GM23338 (cell line): ENCODE results near the gene HTRA1. TPM values are rescaled to one million over a fixed set of nuclear protein-coding genes. Genes with fewer than 3 reads are reported as not detected.

ENCODE experiments used
- ATAC-seq: fragments of 200-7000 bp; cut with Tn5 transposase; 3 replicates; pipeline ENCODE4 v1.9.1; 2020
- DNase-seq: peaks from one replicate; pipeline ENCODE4 v3.0.0-alpha.2; 2015; ENCODE audit warnings: low spot score
- H2AFZ ChIP-seq: fragments of 200-600 bp; sonication (generic); 2 replicates; pipeline ENCODE4 v1.8.0; 2016; ENCODE audit warnings: antibody characterized with exemption, mild to moderate bottlenecking, moderate library complexity
- H3F3A ChIP-seq: fragments of 200-600 bp; sonication (generic); replicated peaks from 2 replicates; pipeline ENCODE4 v1.8.0; 2017; ENCODE audit warnings: antibody characterized with exemption, mixed run types, low read depth
- H3K27ac ChIP-seq: fragments of 200-600 bp; sonication (generic); 2 replicates; pipeline ENCODE4 v1.6.1; 2016; ENCODE audit warnings: low read depth
- H3K27me3 ChIP-seq: fragments of 200-600 bp; sonication (generic); 2 replicates; pipeline ENCODE4 v1.8.0; 2016; ENCODE audit warnings: mild to moderate bottlenecking, mixed run types, moderate library complexity; ENCODE audit not compliant: insufficient read depth
- H3K36me3 ChIP-seq: fragments of 200-600 bp; sonication (generic); 2 replicates; pipeline ENCODE4 v1.8.0; 2016; ENCODE audit warnings: mild to moderate bottlenecking; ENCODE audit not compliant: insufficient read depth
- H3K4me1 ChIP-seq: fragments of 200-600 bp; sonication (generic); 2 replicates; pipeline ENCODE4 v1.8.0; 2016; ENCODE audit warnings: mild to moderate bottlenecking, moderate library complexity; ENCODE audit not compliant: insufficient read depth
- H3K4me2 ChIP-seq: fragments of 200-600 bp; sonication (generic); 2 replicates; pipeline ENCODE4 v1.7.1; 2017; ENCODE audit warnings: mixed run types
- H3K4me3 ChIP-seq: fragments of 200-600 bp; sonication (generic); 2 replicates; pipeline ENCODE4 v1.6.1; 2016; ENCODE audit warnings: mixed run types
- H3K79me2 ChIP-seq: fragments of 200-600 bp; sonication (generic); replicated peaks from 2 replicates; pipeline ENCODE4 v1.8.0; 2017; ENCODE audit warnings: mild to moderate bottlenecking; ENCODE audit not compliant: insufficient read depth
- H3K9me2 ChIP-seq: fragments of 200-600 bp; sonication (generic); 2 replicates; pipeline ENCODE4 v1.8.0; 2017; ENCODE audit not compliant: insufficient read depth
- H4K20me1 ChIP-seq: fragments of 200-600 bp; sonication (generic); replicated peaks from 2 replicates; pipeline ENCODE4 v1.8.0; 2017; ENCODE audit warnings: mild to moderate bottlenecking; ENCODE audit not compliant: insufficient read depth
- H3K27ac Mint-ChIP-seq: 2 replicates; pipeline ENCODE4 v1.8.0; 2020; ENCODE audit warnings: inconsistent platforms, mild to moderate bottlenecking, moderate library complexity, mixed read lengths
- H3K27me3 Mint-ChIP-seq: 3 replicates; pipeline ENCODE4 v1.8.0; 2022; ENCODE audit warnings: low read depth, mild to moderate bottlenecking, moderate library complexity, mixed read lengths, inconsistent platforms; ENCODE audit not compliant: insufficient read depth, poor library complexity
- H3K36me3 Mint-ChIP-seq: 3 replicates; pipeline ENCODE4 v1.8.0; 2021; ENCODE audit warnings: low read depth, mild to moderate bottlenecking, inconsistent platforms, moderate library complexity, mixed read lengths
- H3K4me1 Mint-ChIP-seq: 3 replicates; pipeline ENCODE4 v1.8.0; 2020; ENCODE audit warnings: mild to moderate bottlenecking, inconsistent platforms, mixed read lengths
- H3K4me3 Mint-ChIP-seq: 3 replicates; pipeline ENCODE4 v1.8.0; 2021; ENCODE audit warnings: moderate library complexity, mild to moderate bottlenecking, inconsistent platforms, mixed read lengths
- H3K9me3 Mint-ChIP-seq: 3 replicates; pipeline ENCODE4 v1.8.0; 2020; ENCODE audit warnings: moderate library complexity, mild to moderate bottlenecking, inconsistent platforms, mixed read lengths
- CREB1 ChIP-seq: fragments of 250-450 bp; sonication (Bioruptor Pico); IDR thresholded peaks from 2 replicates; pipeline ENCODE4 v1.5.0; 2020; ENCODE audit warnings: low read depth, mild to moderate bottlenecking, moderate library complexity
- EZH2 ChIP-seq: fragments of 200-600 bp; sonication (generic); IDR thresholded peaks from one replicate; pipeline ENCODE4 v1.8.0; 2017; ENCODE audit warnings: antibody characterized with exemption, mild to moderate bottlenecking, low read depth; ENCODE audit not compliant: unreplicated experiment
- EZH2phosphoT487 ChIP-seq: fragments of 200-600 bp; sonication (generic); IDR thresholded peaks from one replicate; pipeline ENCODE4 v1.8.1; 2018; ENCODE audit warnings: antibody characterized with exemption; ENCODE audit not compliant: unreplicated experiment
- JUNB ChIP-seq: IDR thresholded peaks from one replicate; pipeline ENCODE4 v1.6.1; 2016; ENCODE audit warnings: antibody characterized with exemption; ENCODE audit not compliant: unreplicated experiment
- NANOG ChIP-seq: IDR thresholded peaks from 2 replicates; pipeline ENCODE4 v1.6.1; 2016; ENCODE audit warnings: antibody characterized with exemption, borderline replicate concordance
- POLR2AphosphoS5 ChIP-seq: IDR thresholded peaks from 2 replicates; pipeline ENCODE4 v1.6.1; 2016; ENCODE audit warnings: antibody characterized with exemption, low read depth
- STAT1 ChIP-seq: IDR thresholded peaks from one replicate; pipeline ENCODE4 v1.6.1; 2016; ENCODE audit warnings: antibody characterized with exemption; ENCODE audit not compliant: unreplicated experiment
- ZNF114 ChIP-seq: fragments of 250-450 bp; sonication (Bioruptor Pico); IDR thresholded peaks from 2 replicates; pipeline ENCODE4 v1.5.0; 2020; ENCODE audit warnings: mild to moderate bottlenecking, moderate library complexity
- ZNF331 ChIP-seq: fragments of 250-450 bp; sonication (Bioruptor Pico); IDR thresholded peaks from 2 replicates; pipeline ENCODE4 v1.5.0; 2020; ENCODE audit warnings: low read depth, mild to moderate bottlenecking, moderate library complexity
- polyA plus RNA-seq: library from polyadenylated mRNA; unstranded; fragments of >200 nt; fragmentation: Nextera tagmentation; extraction: Ambion mirVana; gene quantifications from 2 replicates; pipeline ENCODE4 v1.2.1, GENCODE V29; 2016
- total RNA-seq: library from RNA; depleted of rRNA; stranded (reverse); fragments of >200 nt; shearing (Covaris generic); gene quantifications from 2 replicates; pipeline ENCODE4 v1.2.3, GENCODE V29; 2014
- TF ChIP-seq, protein P1 (sequence below): IDR thresholded peaks from one replicate; pipeline ENCODE4 v1.6.1; 2018; ENCODE audit warnings: antibody characterized with exemption; ENCODE audit not compliant: unreplicated experiment
- TF ChIP-seq, protein P2 (sequence below): IDR thresholded peaks from 2 replicates; pipeline ENCODE4 v1.6.1; 2016; ENCODE audit warnings: antibody characterized with exemption
- TF ChIP-seq, protein P3 (sequence below), 2 experiments: fragments of 200-600 bp in 1 of 2; sonication (generic) in 1 of 2; conservative IDR thresholded peaks; 2 replicates each; pipeline versions ENCODE4 v1.5.1 to v1.6.1; 2016 to 2017; ENCODE audit warnings: antibody characterized with exemption in 2 of 2, low read depth in 2 of 2, mild to moderate bottlenecking in 2 of 2, moderate library complexity in 1 of 2
- TF ChIP-seq, protein P4 (sequence below): fragments of 250-450 bp; sonication (Bioruptor Pico); IDR thresholded peaks from 2 replicates; pipeline ENCODE4 v1.5.0; 2020; ENCODE audit warnings: mild to moderate bottlenecking, moderate library complexity

HTRA1 gene
- total and polyA plus RNA-seq, 2 experiments from 2014 or later: 8.1 to 16.1 TPM

DNA sequence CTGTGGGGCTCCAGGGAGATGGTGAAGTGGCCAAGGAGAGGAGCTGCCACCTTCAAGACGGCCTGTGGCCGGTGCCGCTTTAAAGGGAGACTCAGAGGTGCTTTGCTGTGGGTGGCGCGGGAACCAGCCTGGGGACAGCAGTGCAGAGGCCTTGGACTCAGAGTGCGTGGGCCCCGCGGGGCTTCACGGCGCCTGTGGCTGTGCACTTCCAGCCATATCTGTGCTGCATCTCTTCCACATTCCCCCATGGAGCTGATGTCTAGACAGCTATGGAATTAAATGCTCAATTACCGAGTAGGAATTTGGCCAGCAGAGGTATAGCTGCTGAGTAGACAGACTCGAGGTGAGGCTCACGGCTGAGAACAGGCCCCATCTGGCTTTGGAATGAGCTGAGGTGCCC is 41.7 kb downstream of the HTRA1 start:
- H3K9me3 Mint-ChIP-seq: no peaks in the 10 kb centered on the region
- no peak overlapping the region for H2AFZ ChIP-seq
- ATAC-seq (no peak), DNase-seq (no peak)
- H3K9me2 ChIP-seq: no peaks in the 10 kb centered on the region
- TF ChIP-seq EZH2: no peak
- TF ChIP-seq, protein P1, sequence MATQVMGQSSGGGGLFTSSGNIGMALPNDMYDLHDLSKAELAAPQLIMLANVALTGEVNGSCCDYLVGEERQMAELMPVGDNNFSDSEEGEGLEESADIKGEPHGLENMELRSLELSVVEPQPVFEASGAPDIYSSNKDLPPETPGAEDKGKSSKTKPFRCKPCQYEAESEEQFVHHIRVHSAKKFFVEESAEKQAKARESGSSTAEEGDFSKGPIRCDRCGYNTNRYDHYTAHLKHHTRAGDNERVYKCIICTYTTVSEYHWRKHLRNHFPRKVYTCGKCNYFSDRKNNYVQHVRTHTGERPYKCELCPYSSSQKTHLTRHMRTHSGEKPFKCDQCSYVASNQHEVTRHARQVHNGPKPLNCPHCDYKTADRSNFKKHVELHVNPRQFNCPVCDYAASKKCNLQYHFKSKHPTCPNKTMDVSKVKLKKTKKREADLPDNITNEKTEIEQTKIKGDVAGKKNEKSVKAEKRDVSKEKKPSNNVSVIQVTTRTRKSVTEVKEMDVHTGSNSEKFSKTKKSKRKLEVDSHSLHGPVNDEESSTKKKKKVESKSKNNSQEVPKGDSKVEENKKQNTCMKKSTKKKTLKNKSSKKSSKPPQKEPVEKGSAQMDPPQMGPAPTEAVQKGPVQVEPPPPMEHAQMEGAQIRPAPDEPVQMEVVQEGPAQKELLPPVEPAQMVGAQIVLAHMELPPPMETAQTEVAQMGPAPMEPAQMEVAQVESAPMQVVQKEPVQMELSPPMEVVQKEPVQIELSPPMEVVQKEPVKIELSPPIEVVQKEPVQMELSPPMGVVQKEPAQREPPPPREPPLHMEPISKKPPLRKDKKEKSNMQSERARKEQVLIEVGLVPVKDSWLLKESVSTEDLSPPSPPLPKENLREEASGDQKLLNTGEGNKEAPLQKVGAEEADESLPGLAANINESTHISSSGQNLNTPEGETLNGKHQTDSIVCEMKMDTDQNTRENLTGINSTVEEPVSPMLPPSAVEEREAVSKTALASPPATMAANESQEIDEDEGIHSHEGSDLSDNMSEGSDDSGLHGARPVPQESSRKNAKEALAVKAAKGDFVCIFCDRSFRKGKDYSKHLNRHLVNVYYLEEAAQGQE: no peak
- no peak for TF ChIP-seq EZH2phosphoT487
- TF ChIP-seq STAT1: no peak
- TF ChIP-seq NANOG: no peak
- TF ChIP-seq POLR2AphosphoS5: no peak
- TF ChIP-seq JUNB: no peak
- TF ChIP-seq, protein P2, sequence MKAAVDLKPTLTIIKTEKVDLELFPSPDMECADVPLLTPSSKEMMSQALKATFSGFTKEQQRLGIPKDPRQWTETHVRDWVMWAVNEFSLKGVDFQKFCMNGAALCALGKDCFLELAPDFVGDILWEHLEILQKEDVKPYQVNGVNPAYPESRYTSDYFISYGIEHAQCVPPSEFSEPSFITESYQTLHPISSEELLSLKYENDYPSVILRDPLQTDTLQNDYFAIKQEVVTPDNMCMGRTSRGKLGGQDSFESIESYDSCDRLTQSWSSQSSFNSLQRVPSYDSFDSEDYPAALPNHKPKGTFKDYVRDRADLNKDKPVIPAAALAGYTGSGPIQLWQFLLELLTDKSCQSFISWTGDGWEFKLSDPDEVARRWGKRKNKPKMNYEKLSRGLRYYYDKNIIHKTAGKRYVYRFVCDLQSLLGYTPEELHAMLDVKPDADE: no peak
- TF ChIP-seq ZNF114: no peak
- TF ChIP-seq CREB1 (CRISPR knock-in tag): no peak
- TF ChIP-seq, protein P3, sequence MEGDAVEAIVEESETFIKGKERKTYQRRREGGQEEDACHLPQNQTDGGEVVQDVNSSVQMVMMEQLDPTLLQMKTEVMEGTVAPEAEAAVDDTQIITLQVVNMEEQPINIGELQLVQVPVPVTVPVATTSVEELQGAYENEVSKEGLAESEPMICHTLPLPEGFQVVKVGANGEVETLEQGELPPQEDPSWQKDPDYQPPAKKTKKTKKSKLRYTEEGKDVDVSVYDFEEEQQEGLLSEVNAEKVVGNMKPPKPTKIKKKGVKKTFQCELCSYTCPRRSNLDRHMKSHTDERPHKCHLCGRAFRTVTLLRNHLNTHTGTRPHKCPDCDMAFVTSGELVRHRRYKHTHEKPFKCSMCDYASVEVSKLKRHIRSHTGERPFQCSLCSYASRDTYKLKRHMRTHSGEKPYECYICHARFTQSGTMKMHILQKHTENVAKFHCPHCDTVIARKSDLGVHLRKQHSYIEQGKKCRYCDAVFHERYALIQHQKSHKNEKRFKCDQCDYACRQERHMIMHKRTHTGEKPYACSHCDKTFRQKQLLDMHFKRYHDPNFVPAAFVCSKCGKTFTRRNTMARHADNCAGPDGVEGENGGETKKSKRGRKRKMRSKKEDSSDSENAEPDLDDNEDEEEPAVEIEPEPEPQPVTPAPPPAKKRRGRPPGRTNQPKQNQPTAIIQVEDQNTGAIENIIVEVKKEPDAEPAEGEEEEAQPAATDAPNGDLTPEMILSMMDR (conservative IDR thresholded peaks at IDR 0.05; ENCODE audit: low read depth in 2 of 2): no peak
- TF ChIP-seq, protein P4, sequence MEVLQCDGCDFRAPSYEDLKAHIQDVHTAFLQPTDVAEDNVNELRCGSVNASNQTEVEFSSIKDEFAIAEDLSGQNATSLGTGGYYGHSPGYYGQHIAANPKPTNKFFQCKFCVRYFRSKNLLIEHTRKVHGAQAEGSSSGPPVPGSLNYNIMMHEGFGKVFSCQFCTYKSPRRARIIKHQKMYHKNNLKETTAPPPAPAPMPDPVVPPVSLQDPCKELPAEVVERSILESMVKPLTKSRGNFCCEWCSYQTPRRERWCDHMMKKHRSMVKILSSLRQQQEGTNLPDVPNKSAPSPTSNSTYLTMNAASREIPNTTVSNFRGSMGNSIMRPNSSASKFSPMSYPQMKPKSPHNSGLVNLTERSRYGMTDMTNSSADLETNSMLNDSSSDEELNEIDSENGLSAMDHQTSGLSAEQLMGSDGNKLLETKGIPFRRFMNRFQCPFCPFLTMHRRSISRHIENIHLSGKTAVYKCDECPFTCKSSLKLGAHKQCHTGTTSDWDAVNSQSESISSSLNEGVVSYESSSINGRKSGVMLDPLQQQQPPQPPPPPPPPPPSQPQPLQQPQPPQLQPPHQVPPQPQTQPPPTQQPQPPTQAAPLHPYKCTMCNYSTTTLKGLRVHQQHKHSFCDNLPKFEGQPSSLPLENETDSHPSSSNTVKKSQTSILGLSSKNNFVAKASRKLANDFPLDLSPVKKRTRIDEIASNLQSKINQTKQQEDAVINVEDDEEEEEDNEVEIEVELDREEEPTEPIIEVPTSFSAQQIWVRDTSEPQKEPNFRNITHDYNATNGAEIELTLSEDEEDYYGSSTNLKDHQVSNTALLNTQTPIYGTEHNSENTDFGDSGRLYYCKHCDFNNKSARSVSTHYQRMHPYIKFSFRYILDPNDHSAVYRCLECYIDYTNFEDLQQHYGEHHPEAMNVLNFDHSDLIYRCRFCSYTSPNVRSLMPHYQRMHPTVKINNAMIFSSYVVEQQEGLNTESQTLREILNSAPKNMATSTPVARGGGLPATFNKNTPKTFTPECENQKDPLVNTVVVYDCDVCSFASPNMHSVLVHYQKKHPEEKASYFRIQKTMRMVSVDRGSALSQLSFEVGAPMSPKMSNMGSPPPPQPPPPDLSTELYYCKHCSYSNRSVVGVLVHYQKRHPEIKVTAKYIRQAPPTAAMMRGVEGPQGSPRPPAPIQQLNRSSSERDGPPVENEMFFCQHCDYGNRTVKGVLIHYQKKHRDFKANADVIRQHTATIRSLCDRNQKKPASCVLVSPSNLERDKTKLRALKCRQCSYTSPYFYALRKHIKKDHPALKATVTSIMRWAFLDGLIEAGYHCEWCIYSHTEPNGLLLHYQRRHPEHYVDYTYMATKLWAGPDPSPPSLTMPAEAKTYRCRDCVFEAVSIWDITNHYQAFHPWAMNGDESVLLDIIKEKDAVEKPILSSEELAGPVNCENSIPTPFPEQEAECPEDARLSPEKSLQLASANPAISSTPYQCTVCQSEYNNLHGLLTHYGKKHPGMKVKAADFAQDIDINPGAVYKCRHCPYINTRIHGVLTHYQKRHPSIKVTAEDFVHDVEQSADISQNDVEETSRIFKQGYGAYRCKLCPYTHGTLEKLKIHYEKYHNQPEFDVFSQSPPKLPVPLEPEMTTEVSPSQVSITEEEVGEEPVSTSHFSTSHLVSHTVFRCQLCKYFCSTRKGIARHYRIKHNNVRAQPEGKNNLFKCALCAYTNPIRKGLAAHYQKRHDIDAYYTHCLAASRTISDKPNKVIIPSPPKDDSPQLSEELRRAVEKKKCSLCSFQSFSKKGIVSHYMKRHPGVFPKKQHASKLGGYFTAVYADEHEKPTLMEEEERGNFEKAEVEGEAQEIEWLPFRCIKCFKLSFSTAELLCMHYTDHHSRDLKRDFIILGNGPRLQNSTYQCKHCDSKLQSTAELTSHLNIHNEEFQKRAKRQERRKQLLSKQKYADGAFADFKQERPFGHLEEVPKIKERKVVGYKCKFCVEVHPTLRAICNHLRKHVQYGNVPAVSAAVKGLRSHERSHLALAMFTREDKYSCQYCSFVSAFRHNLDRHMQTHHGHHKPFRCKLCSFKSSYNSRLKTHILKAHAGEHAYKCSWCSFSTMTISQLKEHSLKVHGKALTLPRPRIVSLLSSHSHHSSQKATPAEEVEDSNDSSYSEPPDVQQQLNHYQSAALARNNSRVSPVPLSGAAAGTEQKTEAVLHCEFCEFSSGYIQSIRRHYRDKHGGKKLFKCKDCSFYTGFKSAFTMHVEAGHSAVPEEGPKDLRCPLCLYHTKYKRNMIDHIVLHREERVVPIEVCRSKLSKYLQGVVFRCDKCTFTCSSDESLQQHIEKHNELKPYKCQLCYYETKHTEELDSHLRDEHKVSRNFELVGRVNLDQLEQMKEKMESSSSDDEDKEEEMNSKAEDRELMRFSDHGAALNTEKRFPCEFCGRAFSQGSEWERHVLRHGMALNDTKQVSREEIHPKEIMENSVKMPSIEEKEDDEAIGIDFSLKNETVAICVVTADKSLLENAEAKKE (CRISPR knock-in tag): no peak
- no peak for TF ChIP-seq ZNF331
- H3K27me3 Mint-ChIP-seq: peaks cover 3% of the 10 kb centered on the region
- H3K27ac ChIP-seq: no peak overlapping the region
- H3F3A ChIP-seq: no peaks in the 10 kb centered on the region
- H3K4me2 ChIP-seq: no peak overlapping the region
- H4K20me1 ChIP-seq: no peaks in the 10 kb centered on the region
- H3K4me1 Mint-ChIP-seq: no peaks in the 10 kb centered on the region
- H3K4me3 Mint-ChIP-seq: no peak overlapping the region
- no peak overlapping the region for H3K27ac Mint-ChIP-seq
- H3K36me3 Mint-ChIP-seq: no peaks in the 10 kb centered on the region; the same call in 2 of the 3 replicates
- H3K4me3 ChIP-seq: no peak overlapping the region
- no peaks in the 10 kb centered on the region for H3K36me3 ChIP-seq
- H3K79me2 ChIP-seq: no peaks in the 10 kb centered on the region
- H3K27me3 ChIP-seq: no peaks in the 10 kb centered on the region
- no peaks in the 10 kb centered on the region for H3K4me1 ChIP-seq
